Endothelial cell of umbilical vein (primary cell): ENCODE measurements around the gene FRMD6. TPM values are rescaled to one million over a fixed set of nuclear protein-coding genes. Genes with fewer than 3 reads are reported as not detected.

ENCODE experiments used
- BruUV-seq: library from RNA; stranded (reverse); fragments of 400-500 nt; replicated peaks from 2 replicates; lab custom pipeline; 2021; lab: Mats Ljungman, UMichigan
- CTCF ChIA-PET: fragments of 300-600, 350-600 bp; sonication (Branson Sonifier 250); formaldehyde crosslinking; loops from one replicate; lab custom pipeline; 2021; ENCODE audit warnings: antibody characterized with exemption, inconsistent platforms; lab: Charles Lee
- POLR2A ChIA-PET: fragments of 300-600, 350-600 bp; sonication (Branson Sonifier 250); formaldehyde crosslinking; loops from one replicate; lab custom pipeline; 2021; ENCODE audit warnings: antibody characterized with exemption, inconsistent platforms; lab: Charles Lee
- DNase-seq: peaks from one replicate; pipeline ENCODE4 v3.0.0-alpha.2; 2011; ENCODE audit warnings: low read depth, low spot score
- FAIRE-seq: peaks from 2 replicates; lab custom pipeline; 2011; peaks lifted over from hg19 to GRCh38; lab: Jason Lieb, UNC
- H2AFZ ChIP-seq: 2 replicates; pipeline ENCODE4 v1.6.0; 2012; ENCODE audit warnings: low read depth, low read length, control low read depth, inconsistent platforms
- H3K27ac ChIP-seq: 2 replicates; pipeline ENCODE4 v1.5.1; 2011; ENCODE audit warnings: low read depth, mild to moderate bottlenecking, control low read depth, low read length, moderate library complexity; ENCODE audit not compliant: insufficient read depth
- H3K27me3 ChIP-seq, 2 experiments: 2 replicates each; pipeline versions ENCODE4 v1.6.0 to v1.6.1; 2011; ENCODE audit warnings: low read length in 2 of 2, mixed read lengths in 1 of 2; ENCODE audit not compliant: control insufficient read depth in 2 of 2, insufficient read depth in 2 of 2
- H3K36me3 ChIP-seq, 2 experiments: 2 replicates in 1 of 2; 3 replicates in 1 of 2; pipeline ENCODE4 v1.5.1; 2011; ENCODE audit warnings: low read length in 2 of 2, mild to moderate bottlenecking in 1 of 2, moderate library complexity in 1 of 2; ENCODE audit not compliant: control insufficient read depth in 2 of 2, insufficient read depth in 2 of 2; ENCODE audit errors: extremely low read depth in 1 of 2
- H3K4me1 ChIP-seq: 3 replicates; pipeline ENCODE4 v1.5.1; 2011; ENCODE audit warnings: mild to moderate bottlenecking, low read length; ENCODE audit not compliant: control insufficient read depth, insufficient read depth; ENCODE audit errors: extremely low read depth
- H3K4me2 ChIP-seq: 2 replicates; pipeline ENCODE4 v1.6.1; 2011; ENCODE audit warnings: low read length, control low read depth, mixed read lengths; ENCODE audit not compliant: insufficient read depth
- H3K4me3 ChIP-seq, 3 experiments: fragments of 200-600 bp in 1 of 3; sonication (generic), shearing (Covaris generic) in 1 of 3; replicated peaks in 1 of 3; 2 replicates each; pipeline ENCODE4 v1.5.1; 2011 to 2016; ENCODE audit warnings: control low read depth in 3 of 3, low read length in 3 of 3, mild to moderate bottlenecking in 2 of 3, inconsistent platforms in 1 of 3, low read depth in 1 of 3, moderate library complexity in 1 of 3; ENCODE audit not compliant: insufficient read depth in 1 of 3
- H3K79me2 ChIP-seq: 2 replicates; pipeline ENCODE4 v1.6.0; 2012; ENCODE audit warnings: low read length, inconsistent platforms; ENCODE audit not compliant: control insufficient read depth, insufficient read depth
- H3K9ac ChIP-seq: replicated peaks from 2 replicates; pipeline ENCODE3; 2011; ENCODE audit warnings: low read length, control low read depth; ENCODE audit not compliant: insufficient read depth; ENCODE audit errors: extremely low read depth
- H3K9me1 ChIP-seq: replicated peaks from 3 replicates; pipeline ENCODE4 v1.6.0; 2011; ENCODE audit warnings: mild to moderate bottlenecking, low read length; ENCODE audit not compliant: control insufficient read depth, insufficient read depth; ENCODE audit errors: extremely low read depth
- H3K9me3 ChIP-seq: replicated peaks from 2 replicates; pipeline ENCODE4 v1.5.1; 2012; ENCODE audit warnings: low read length, inconsistent platforms; ENCODE audit not compliant: control insufficient read depth, insufficient read depth
- H4K20me1 ChIP-seq: replicated peaks from 2 replicates; pipeline ENCODE3; 2011; ENCODE audit warnings: mild to moderate bottlenecking, low read length; ENCODE audit not compliant: control insufficient read depth, insufficient read depth; ENCODE audit errors: extremely low read depth
- EZH2 ChIP-seq: IDR thresholded peaks from 2 replicates; pipeline ENCODE4 v1.6.1; 2012; ENCODE audit warnings: borderline replicate concordance, low read depth, mild to moderate bottlenecking, moderate library complexity, low read length, inconsistent platforms; ENCODE audit not compliant: severe bottlenecking
- FOS ChIP-seq: IDR thresholded peaks from 2 replicates; pipeline ENCODE4 v1.6.1; 2011; ENCODE audit warnings: mild to moderate bottlenecking, low read length, moderate library complexity, borderline replicate concordance; ENCODE audit not compliant: insufficient read depth
- GATA2 ChIP-seq: IDR thresholded peaks from 2 replicates; pipeline ENCODE4 v1.7.0; 2011; ENCODE audit warnings: low read depth, mild to moderate bottlenecking, moderate library complexity, mixed read lengths, low read length; ENCODE audit not compliant: insufficient read length, insufficient read depth
- JUN ChIP-seq: IDR thresholded peaks from 2 replicates; pipeline ENCODE4 v1.6.1; 2011; ENCODE audit warnings: borderline replicate concordance, low read depth; ENCODE audit not compliant: insufficient read length, insufficient read depth
- MAX ChIP-seq: IDR thresholded peaks from 2 replicates; pipeline ENCODE4 v1.6.1; 2011; ENCODE audit not compliant: insufficient read depth, insufficient read length
- MYC ChIP-seq: IDR thresholded peaks from one replicate; pipeline ENCODE4 v1.6.1; 2011; ENCODE audit warnings: mild to moderate bottlenecking, low read depth, low read length
- POLR2A ChIP-seq: IDR thresholded peaks from 2 replicates; pipeline ENCODE4 v1.6.1; 2012; ENCODE audit warnings: low read depth, mild to moderate bottlenecking, control low read depth, low read length
- POLR2AphosphoS5 ChIP-seq: IDR thresholded peaks from 2 replicates; pipeline ENCODE4 v1.6.1; 2012; ENCODE audit warnings: low read depth, mild to moderate bottlenecking, control low read depth, low read length, moderate library complexity; ENCODE audit not compliant: insufficient read depth
- dilution Hi-C: fragments of 300-500 bp; cut with MboI; formaldehyde crosslinking; loops from one replicate; pipeline ENCODE4 v1.15.0; 2019; ENCODE audit warnings: low sequenced_read_pairs; ENCODE audit not compliant: extremely low pct_ligation_motif_present
- intact Hi-C: fragments of 100-400 bp; cut with micrococcal nuclease; formaldehyde crosslinking; loops from one replicate; pipeline ENCODE4 v1.10.0; 2022
- polyA plus RNA-seq, 4 experiments: library from polyadenylated mRNA; depleted of rRNA in 3 of 4; stranded (reverse) in 3 of 4; unstranded in 1 of 4; fragments of >200 nt; gene quantifications; 2 replicates each; pipeline versions ENCODE4 v1.2.1 to v1.2.3, GENCODE V29; 2011 to 2012; ENCODE audit warnings: missing spikeins in 1 of 4
- total RNA-seq: library from RNA; stranded (reverse); gene quantifications from 2 replicates; pipeline ENCODE4 v1.2.3, GENCODE V29; 2021
- TF ChIP-seq, protein P1 (sequence below), 2 donors: IDR thresholded peaks; 1 replicate in 1 of 2; 2 replicates in 1 of 2; pipeline ENCODE4 v1.5.1; 2011; ENCODE audit warnings: low read length in 2 of 2, mild to moderate bottlenecking in 2 of 2, moderate library complexity in 2 of 2, control low read depth in 1 of 2, inconsistent platforms in 1 of 2, low read depth in 1 of 2; ENCODE audit not compliant: insufficient read depth in 1 of 2; ENCODE audit errors: extremely low read depth in 1 of 2

The FRMD6 gene
- total and polyA plus RNA-seq, 2 donors (not counting 3 experiments of a cell fraction or from before 2014, with no cell fraction given): 69.0 to 97.1 TPM

GRCh38 chr14:51644217-51644933 is 7.3 kb upstream of the FRMD6 start:
- H3K9ac ChIP-seq: no peak overlapping the region
- dilution Hi-C loops: no loop called here
- H3K36me3 ChIP-seq: no peaks in the 10 kb centered on the region
- no peak overlapping the region for H3K27ac ChIP-seq
- FAIRE-seq (no peak), DNase-seq (no peak)
- CTCF ChIA-PET: no interaction called here
- H3K79me2 ChIP-seq: peaks cover 9% of the 10 kb centered on the region
- intact Hi-C loops: no loop called here
- peaks cover 7% of the 10 kb centered on the region for H3K4me1 ChIP-seq
- no peaks in the 10 kb centered on the region for H4K20me1 ChIP-seq
- H3K27me3 ChIP-seq: no peaks in the 10 kb centered on the region
- no TSS peak for BruUV-seq
- no peak overlapping the region for H2AFZ ChIP-seq
- no peak overlapping the region for H3K4me3 ChIP-seq
- TF ChIP-seq JUN (no peak), POLR2AphosphoS5 (no peak), MAX (no peak), POLR2A (no peak), MYC (no peak), FOS (no peak), GATA2 (no peak), EZH2 (no peak)
- TF ChIP-seq, protein P1, sequence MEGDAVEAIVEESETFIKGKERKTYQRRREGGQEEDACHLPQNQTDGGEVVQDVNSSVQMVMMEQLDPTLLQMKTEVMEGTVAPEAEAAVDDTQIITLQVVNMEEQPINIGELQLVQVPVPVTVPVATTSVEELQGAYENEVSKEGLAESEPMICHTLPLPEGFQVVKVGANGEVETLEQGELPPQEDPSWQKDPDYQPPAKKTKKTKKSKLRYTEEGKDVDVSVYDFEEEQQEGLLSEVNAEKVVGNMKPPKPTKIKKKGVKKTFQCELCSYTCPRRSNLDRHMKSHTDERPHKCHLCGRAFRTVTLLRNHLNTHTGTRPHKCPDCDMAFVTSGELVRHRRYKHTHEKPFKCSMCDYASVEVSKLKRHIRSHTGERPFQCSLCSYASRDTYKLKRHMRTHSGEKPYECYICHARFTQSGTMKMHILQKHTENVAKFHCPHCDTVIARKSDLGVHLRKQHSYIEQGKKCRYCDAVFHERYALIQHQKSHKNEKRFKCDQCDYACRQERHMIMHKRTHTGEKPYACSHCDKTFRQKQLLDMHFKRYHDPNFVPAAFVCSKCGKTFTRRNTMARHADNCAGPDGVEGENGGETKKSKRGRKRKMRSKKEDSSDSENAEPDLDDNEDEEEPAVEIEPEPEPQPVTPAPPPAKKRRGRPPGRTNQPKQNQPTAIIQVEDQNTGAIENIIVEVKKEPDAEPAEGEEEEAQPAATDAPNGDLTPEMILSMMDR (IDR thresholded peaks at IDR 0.05; ENCODE audit: extremely low read depth in 1 of 2, insufficient read depth in 1 of 2, low read depth in 1 of 2, low read length in 2 of 2): no peak
- H3K9me1 ChIP-seq: no peaks in the 10 kb centered on the region
- POLR2A ChIA-PET: no interaction called here
- H3K4me2 ChIP-seq: no peak overlapping the region
- H3K9me3 ChIP-seq: no peaks in the 10 kb centered on the region
